IMR-90 (cell line): ENCODE measurements around the gene NACC1. TPM values are rescaled to one million over a fixed set of nuclear protein-coding genes. Genes with fewer than 3 reads are reported as not detected.

ENCODE experiments used
- ATAC-seq: fragments of 200-7000 bp; cut with Tn5 transposase; 2 replicates; pipeline ENCODE4 v1.9.1; 2020; ENCODE audit warnings: low read depth, mild to moderate bottlenecking, moderate library complexity
- BruUV-seq: library from RNA; stranded (reverse); fragments of 400-500 nt; replicated peaks from 2 replicates; lab custom pipeline; 2021; lab: Mats Ljungman, UMichigan
- CTCF ChIA-PET: fragments of 300-600 bp; formaldehyde crosslinking; extraction: SDS; loops from one replicate; lab custom pipeline; 2021; ENCODE audit warnings: antibody characterized with exemption; lab: Yijun Ruan, JAX
- POLR2A ChIA-PET: fragments of 300-600 bp; sonication (Branson Sonifier 250); formaldehyde crosslinking; loops from one replicate; lab custom pipeline; 2022; ENCODE audit warnings: antibody characterized with exemption; ENCODE audit not compliant: unreplicated experiment; lab: Charles Lee
- DNase-seq: peaks from one replicate; pipeline ENCODE4 v3.0.0; 2013
- H2AFZ ChIP-seq: replicated peaks from 2 replicates; pipeline ENCODE3; 2013; ENCODE audit warnings: low read length, mild to moderate bottlenecking; ENCODE audit not compliant: poor library complexity
- H2AK5ac ChIP-seq: 2 replicates; pipeline ENCODE4 v1.6.1; 2013; ENCODE audit warnings: low read depth, low read length, inconsistent platforms
- H2AK9ac ChIP-seq: replicated peaks from 2 replicates; pipeline ENCODE3; 2013; ENCODE audit warnings: mild to moderate bottlenecking, low read depth, low read length, moderate library complexity; ENCODE audit not compliant: poor library complexity
- H2BK120ac ChIP-seq: 2 replicates; pipeline ENCODE4 v1.6.1; 2013; ENCODE audit warnings: low read depth, low read length, inconsistent platforms
- H2BK15ac ChIP-seq: 3 replicates; pipeline ENCODE4 v1.6.1; 2013; ENCODE audit warnings: low read depth, low read length, inconsistent platforms
- H2BK20ac ChIP-seq: 2 replicates; pipeline ENCODE4 v1.6.1; 2013; ENCODE audit warnings: low read depth, mild to moderate bottlenecking, inconsistent platforms, low read length, moderate library complexity
- H2BK5ac ChIP-seq: 2 replicates; pipeline ENCODE4 v1.6.1; 2013; ENCODE audit warnings: mild to moderate bottlenecking, low read depth, low read length, inconsistent platforms; ENCODE audit not compliant: poor library complexity, severe bottlenecking
- H3K14ac ChIP-seq: replicated peaks from 2 replicates; pipeline ENCODE4 v1.6.1; 2013; ENCODE audit warnings: low read depth, low read length, inconsistent platforms
- H3K18ac ChIP-seq: 2 replicates; pipeline ENCODE4 v1.6.1; 2013; ENCODE audit warnings: low read depth, low read length, control low read depth
- H3K23ac ChIP-seq: 2 replicates; pipeline ENCODE4 v1.6.1; 2013; ENCODE audit warnings: low read depth, low read length, inconsistent platforms
- H3K27ac ChIP-seq: 2 replicates; pipeline ENCODE4 v1.5.1; 2013; ENCODE audit warnings: mild to moderate bottlenecking, control low read depth, low read length; ENCODE audit not compliant: insufficient read depth
- H3K27me3 ChIP-seq: 2 replicates; pipeline ENCODE4 v1.6.1; 2013; ENCODE audit warnings: low read length; ENCODE audit not compliant: control insufficient read depth, insufficient read depth
- H3K36me3 ChIP-seq: 2 replicates; pipeline ENCODE4 v1.6.1; 2013; ENCODE audit warnings: low read length, mixed read lengths; ENCODE audit not compliant: control insufficient read depth, insufficient read depth
- H3K4ac ChIP-seq: 2 replicates; pipeline ENCODE4 v1.6.1; 2013; ENCODE audit warnings: low read depth, low read length, inconsistent platforms
- H3K4me1 ChIP-seq: 2 replicates; pipeline ENCODE4 v1.6.1; 2013; ENCODE audit warnings: low read length, mixed read lengths; ENCODE audit not compliant: control insufficient read depth, insufficient read depth
- H3K4me2 ChIP-seq: 2 replicates; pipeline ENCODE4 v1.6.1; 2013; ENCODE audit warnings: low read depth, mild to moderate bottlenecking, control low read depth, low read length, moderate library complexity
- H3K4me3 ChIP-seq: 2 replicates; pipeline ENCODE4 v1.5.1; 2013; ENCODE audit warnings: low read depth, mild to moderate bottlenecking, control low read depth, low read length, moderate library complexity; ENCODE audit not compliant: insufficient read depth
- H3K56ac ChIP-seq: 2 replicates; pipeline ENCODE4 v1.6.1; 2013; ENCODE audit warnings: low read length, inconsistent platforms; ENCODE audit not compliant: insufficient read depth; ENCODE audit errors: extremely low read depth
- H3K79me1 ChIP-seq, 2 experiments: 2 replicates each; pipeline ENCODE4 v1.6.1; 2013; ENCODE audit warnings: low read length in 2 of 2, inconsistent platforms in 1 of 2, low read depth in 1 of 2
- H3K9ac ChIP-seq: 2 replicates; pipeline ENCODE4 v1.6.1; 2013; ENCODE audit warnings: low read depth, low read length, control low read depth
- H3K9me1 ChIP-seq: 2 replicates; pipeline ENCODE4 v1.6.1; 2013; ENCODE audit warnings: low read length, inconsistent platforms; ENCODE audit not compliant: insufficient read depth
- H3K9me3 ChIP-seq: 2 replicates; pipeline ENCODE4 v1.6.1; 2013; ENCODE audit warnings: low read length; ENCODE audit not compliant: control insufficient read depth, insufficient read depth
- H4K20me1 ChIP-seq: 2 replicates; pipeline ENCODE4 v1.6.1; 2013; ENCODE audit warnings: low read length, inconsistent platforms; ENCODE audit not compliant: insufficient read depth
- H4K5ac ChIP-seq: 2 replicates; pipeline ENCODE4 v1.6.1; 2013; ENCODE audit warnings: mild to moderate bottlenecking, low read depth, low read length, control low read depth
- H4K8ac ChIP-seq, 2 experiments: 2 replicates each; pipeline ENCODE4 v1.6.1; 2013; ENCODE audit warnings: low read depth in 2 of 2, low read length in 2 of 2, control low read depth in 1 of 2, inconsistent platforms in 1 of 2
- H4K91ac ChIP-seq: 2 replicates; pipeline ENCODE4 v1.6.1; 2013; ENCODE audit warnings: low read depth, low read length, inconsistent platforms; ENCODE audit not compliant: insufficient read depth
- BHLHE40 ChIP-seq: fragments of 150-350 bp; IDR thresholded peaks from 2 replicates; pipeline ENCODE4 v1.6.1; 2016; ENCODE audit warnings: mild to moderate bottlenecking, low read depth, low read length
- CHD1 ChIP-seq: IDR thresholded peaks from 2 replicates; pipeline ENCODE4 v1.6.1; 2012; ENCODE audit warnings: low read depth, low read length, improper control_type of control experiment
- FOS ChIP-seq: fragments of 150-350 bp; IDR thresholded peaks from 2 replicates; pipeline ENCODE4 v1.6.1; 2016; ENCODE audit warnings: low read depth, low read length
- MAZ ChIP-seq: IDR thresholded peaks from 2 replicates; pipeline ENCODE4 v1.6.1; 2012; ENCODE audit warnings: low read depth, mild to moderate bottlenecking, low read length, improper control_type of control experiment, moderate library complexity, borderline replicate concordance
- MXI1 ChIP-seq: IDR thresholded peaks from 2 replicates; pipeline ENCODE4 v1.6.1; 2012; ENCODE audit warnings: low read depth, mild to moderate bottlenecking, low read length, moderate library complexity, borderline replicate concordance
- NFE2L2 ChIP-seq: fragments of 150-350 bp; IDR thresholded peaks from 2 replicates; pipeline ENCODE4 v1.6.1; 2016; ENCODE audit warnings: low read depth, mild to moderate bottlenecking, low read length
- POLR2A ChIP-seq: IDR thresholded peaks from 2 replicates; pipeline ENCODE4 v1.6.1; 2012; ENCODE audit warnings: mild to moderate bottlenecking, low read depth, low read length
- RCOR1 ChIP-seq: IDR thresholded peaks from 2 replicates; pipeline ENCODE4 v1.6.1; 2012; ENCODE audit warnings: mild to moderate bottlenecking, low read length, improper control_type of control experiment; ENCODE audit not compliant: insufficient replicate concordance
- RFX5 ChIP-seq: IDR thresholded peaks from 2 replicates; pipeline ENCODE4 v1.8.0; 2012; ENCODE audit warnings: low read depth, mild to moderate bottlenecking, low read length, moderate library complexity
- SMC3 ChIP-seq: fragments of 150-350 bp; IDR thresholded peaks from 2 replicates; pipeline ENCODE4 v1.6.1; 2016; ENCODE audit warnings: low read depth, mild to moderate bottlenecking, antibody characterized with exemption, low read length, moderate library complexity
- WGBS, 2 experiments: methylation state at CpG; one replicate each; pipeline versions ENCODE4 v1.1.5 to v1.1.7; 2013; ENCODE audit warnings: missing lambda C conversion rate in 2 of 2; ENCODE audit not compliant: insufficient read length in 1 of 2; ENCODE audit errors: extremely low coverage in 2 of 2; 5-methylcytosine and 5-hydroxymethylcytosine counted together
- dilution Hi-C: fragments of 300-500 bp; cut with HindIII; formaldehyde crosslinking; loops from one replicate; pipeline ENCODE4 v1.14.3; 2018; ENCODE audit warnings: low sequenced_read_pairs; ENCODE audit not compliant: unreplicated experiment
- in situ Hi-C: fragments of 300-500 bp; cut with MboI; formaldehyde crosslinking; loops from 3 replicates; pipeline ENCODE4 v1.14.3; 2019; ENCODE audit warnings: low sequenced_read_pairs, inconsistent platforms, mixed read lengths
- intact Hi-C: fragments of 100-400 bp; cut with micrococcal nuclease; formaldehyde crosslinking; loops from 2 replicates; pipeline ENCODE4 v1.10.0; 2022
- polyA plus RNA-seq, 3 experiments: library from polyadenylated mRNA; depleted of rRNA; stranded (reverse); fragments of >200 nt; gene quantifications; 2 replicates each; pipeline ENCODE4 v1.2.3, GENCODE V29; 2012; ENCODE audit warnings: low replicate concordance in 1 of 3
- total RNA-seq: library from RNA; depleted of rRNA; stranded (reverse); fragments of >200 nt; gene quantifications from 2 replicates; pipeline ENCODE4 v1.2.3, GENCODE V29; 2012
- TF ChIP-seq, protein P1 (sequence below): fragments of 150-350 bp; IDR thresholded peaks from 2 replicates; pipeline ENCODE4 v1.6.1; 2016; ENCODE audit warnings: low read depth, mild to moderate bottlenecking, low read length, moderate library complexity, borderline replicate concordance
- TF ChIP-seq, protein P2 (sequence below): conservative IDR thresholded peaks from 2 replicates; pipeline ENCODE4 v1.5.1; 2012; ENCODE audit warnings: mild to moderate bottlenecking, low read depth, low read length, improper control_type of control experiment
- TF ChIP-seq, protein P3 (sequence below): fragments of 150-350 bp; IDR thresholded peaks from 2 replicates; pipeline ENCODE4 v1.6.1; 2017; ENCODE audit warnings: mild to moderate bottlenecking, antibody characterized with exemption, low read length, low read depth

NACC1 gene
- total and polyA plus RNA-seq, 2 of the 4 experiments (the other 2 are of a cell fraction): 42.5 to 181 TPM

DNA sequence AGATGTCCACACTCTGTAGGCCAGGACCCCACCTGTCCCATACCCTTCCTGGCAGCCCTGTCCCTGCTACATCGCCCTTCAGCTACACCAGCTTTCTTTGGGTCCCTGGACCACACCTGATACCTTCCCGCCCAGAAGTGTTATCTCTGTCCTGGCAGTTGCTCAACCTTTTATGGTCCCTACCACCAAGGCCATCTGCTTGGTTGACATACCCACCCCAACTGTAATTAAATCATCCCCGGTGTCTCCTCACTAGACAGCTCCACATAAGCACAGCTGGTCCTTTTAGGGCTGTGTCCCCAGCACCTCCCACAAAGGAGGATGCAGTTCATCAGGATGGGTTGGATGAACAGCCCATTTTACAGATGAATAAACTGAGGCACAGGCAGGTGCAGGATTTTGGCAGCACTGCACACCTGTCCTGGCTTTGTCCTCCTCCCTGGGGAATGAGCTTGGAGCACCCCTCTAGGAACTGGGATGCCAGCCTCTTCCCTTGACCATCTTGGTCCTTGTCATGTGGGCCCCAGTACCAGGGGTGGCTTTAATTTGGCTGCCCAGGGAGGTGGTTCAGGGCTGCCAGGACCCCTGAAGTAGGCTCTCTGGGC, 12.9 kb downstream of the NACC1 start:
- Histone ChIP-seq H3K9me1 (peaks cover 35% of the 10 kb centered on the region), H4K8ac (no peak overlapping the region), H3K27ac (no peak overlapping the region), H3K18ac (no peak overlapping the region), H3K4me1 (peaks cover 13% of the 10 kb centered on the region; the same call in 1 of the 2 replicates), H2AFZ (no peak overlapping the region), H2BK5ac (no peak overlapping the region), H3K14ac (no peak overlapping the region), H4K20me1 (peaks cover 96% of the 10 kb centered on the region), H3K27me3 (no peaks in the 10 kb centered on the region), H2BK20ac (no peak overlapping the region), H3K9me3 (no peaks in the 10 kb centered on the region), H2BK120ac (no peak overlapping the region), H3K56ac (no peak overlapping the region), H3K4me2 (no peak overlapping the region), H2AK9ac (no peak overlapping the region), H4K91ac (no peak overlapping the region), H3K36me3 (peaks cover 16% of the 10 kb centered on the region), H2BK15ac (no peak overlapping the region), H3K79me1 (peaks cover 27 to 95% of the 10 kb centered on the region in 2 experiments), H4K5ac (no peak overlapping the region), H3K9ac (no peak overlapping the region), H3K23ac (no peak overlapping the region), H3K4me3 (no peak overlapping the region), H3K4ac (no peak overlapping the region), H2AK5ac (no peak overlapping the region)
- dilution Hi-C loops: no loop called here
- no peak for ATAC-seq
- WGBS, 2 experiments: 100% methylated on average over 3 of the region's 3 CpGs; no CpG with 5 or more reads in 1 of the 2 experiments
- in situ Hi-C loops: no loop called here
- no peak for TF ChIP-seq MAZ
- TF ChIP-seq, protein P1, sequence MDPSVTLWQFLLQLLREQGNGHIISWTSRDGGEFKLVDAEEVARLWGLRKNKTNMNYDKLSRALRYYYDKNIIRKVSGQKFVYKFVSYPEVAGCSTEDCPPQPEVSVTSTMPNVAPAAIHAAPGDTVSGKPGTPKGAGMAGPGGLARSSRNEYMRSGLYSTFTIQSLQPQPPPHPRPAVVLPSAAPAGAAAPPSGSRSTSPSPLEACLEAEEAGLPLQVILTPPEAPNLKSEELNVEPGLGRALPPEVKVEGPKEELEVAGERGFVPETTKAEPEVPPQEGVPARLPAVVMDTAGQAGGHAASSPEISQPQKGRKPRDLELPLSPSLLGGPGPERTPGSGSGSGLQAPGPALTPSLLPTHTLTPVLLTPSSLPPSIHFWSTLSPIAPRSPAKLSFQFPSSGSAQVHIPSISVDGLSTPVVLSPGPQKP: no peak
- no peak for TF ChIP-seq RFX5
- no peak for TF ChIP-seq CHD1
- no peak for TF ChIP-seq FOS
- TF ChIP-seq, protein P2, sequence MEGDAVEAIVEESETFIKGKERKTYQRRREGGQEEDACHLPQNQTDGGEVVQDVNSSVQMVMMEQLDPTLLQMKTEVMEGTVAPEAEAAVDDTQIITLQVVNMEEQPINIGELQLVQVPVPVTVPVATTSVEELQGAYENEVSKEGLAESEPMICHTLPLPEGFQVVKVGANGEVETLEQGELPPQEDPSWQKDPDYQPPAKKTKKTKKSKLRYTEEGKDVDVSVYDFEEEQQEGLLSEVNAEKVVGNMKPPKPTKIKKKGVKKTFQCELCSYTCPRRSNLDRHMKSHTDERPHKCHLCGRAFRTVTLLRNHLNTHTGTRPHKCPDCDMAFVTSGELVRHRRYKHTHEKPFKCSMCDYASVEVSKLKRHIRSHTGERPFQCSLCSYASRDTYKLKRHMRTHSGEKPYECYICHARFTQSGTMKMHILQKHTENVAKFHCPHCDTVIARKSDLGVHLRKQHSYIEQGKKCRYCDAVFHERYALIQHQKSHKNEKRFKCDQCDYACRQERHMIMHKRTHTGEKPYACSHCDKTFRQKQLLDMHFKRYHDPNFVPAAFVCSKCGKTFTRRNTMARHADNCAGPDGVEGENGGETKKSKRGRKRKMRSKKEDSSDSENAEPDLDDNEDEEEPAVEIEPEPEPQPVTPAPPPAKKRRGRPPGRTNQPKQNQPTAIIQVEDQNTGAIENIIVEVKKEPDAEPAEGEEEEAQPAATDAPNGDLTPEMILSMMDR: no peak
- no peak for TF ChIP-seq NFE2L2
- no peak for TF ChIP-seq SMC3
- TF ChIP-seq, protein P3, sequence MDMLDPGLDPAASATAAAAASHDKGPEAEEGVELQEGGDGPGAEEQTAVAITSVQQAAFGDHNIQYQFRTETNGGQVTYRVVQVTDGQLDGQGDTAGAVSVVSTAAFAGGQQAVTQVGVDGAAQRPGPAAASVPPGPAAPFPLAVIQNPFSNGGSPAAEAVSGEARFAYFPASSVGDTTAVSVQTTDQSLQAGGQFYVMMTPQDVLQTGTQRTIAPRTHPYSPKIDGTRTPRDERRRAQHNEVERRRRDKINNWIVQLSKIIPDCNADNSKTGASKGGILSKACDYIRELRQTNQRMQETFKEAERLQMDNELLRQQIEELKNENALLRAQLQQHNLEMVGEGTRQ: no peak
- TF ChIP-seq MXI1: no peak
- no peak for TF ChIP-seq BHLHE40
- no peak for TF ChIP-seq RCOR1
- TF ChIP-seq POLR2A: no peak
- intact Hi-C loops: no loop called here
- no peak for DNase-seq
- BruUV-seq: no TSS peak
- POLR2A ChIA-PET: no interaction called here
- CTCF ChIA-PET: no interaction called here
